Sigmoid colon (tissue), 7 donors: Measurements from ENCODE around the gene NFIA. TPM values are rescaled to one million over a fixed set of nuclear protein-coding genes. Genes with fewer than 3 reads are reported as not detected.

Source experiments
- DNase-seq: peaks from one replicate; pipeline ENCODE4 v3.0.0-alpha.2; 2019
- H3K27ac ChIP-seq, 4 donors: fragments of 200-600 bp; sonication (generic); one replicate each; pipeline ENCODE4 v1.5.1; 2016 to 2019; ENCODE audit warnings: mild to moderate bottlenecking in 1 of 4
- H3K27me3 ChIP-seq, 3 donors: fragments of 200-600 bp; sonication (generic); one replicate each; pipeline ENCODE4 v1.5.1; 2019; ENCODE audit warnings: mild to moderate bottlenecking in 1 of 3
- H3K36me3 ChIP-seq, 4 donors: fragments of 200-600 bp; sonication (generic); one replicate each; pipeline ENCODE4 v1.5.1; 2016 to 2019
- H3K4me1 ChIP-seq, 4 donors: fragments of 200-600 bp; sonication (generic); one replicate each; pipeline ENCODE4 v1.5.1; 2017 to 2019
- H3K4me3 ChIP-seq, 4 donors: fragments of 200-600 bp; sonication (generic); one replicate each; pipeline ENCODE4 v1.5.1; 2017 to 2019; ENCODE audit warnings: mild to moderate bottlenecking in 2 of 4, moderate library complexity in 1 of 4
- H3K9me3 ChIP-seq, 4 donors: fragments of 200-600 bp in 3 of 4; sonication (generic) in 3 of 4; one replicate each; pipeline versions ENCODE4 v1.5.1 to v1.6.1; 2013 to 2019
- EP300 ChIP-seq, 4 donors: sonication (generic); formaldehyde crosslinking; IDR thresholded peaks; one replicate each; pipeline ENCODE4 v1.6.1; 2017; ENCODE audit warnings: antibody characterized with exemption in 4 of 4
- POLR2A ChIP-seq, 2 donors: fragments of 450-650 bp; IDR thresholded peaks; one replicate each; pipeline ENCODE4 v1.6.1; 2016; ENCODE audit warnings: antibody characterized with exemption in 2 of 2, mild to moderate bottlenecking in 2 of 2, moderate library complexity in 2 of 2
- POLR2AphosphoS5 ChIP-seq, 4 donors: sonication (generic); formaldehyde crosslinking; IDR thresholded peaks; one replicate each; pipeline ENCODE4 v1.6.1; 2017; ENCODE audit warnings: antibody characterized with exemption in 4 of 4
- WGBS, 2 donors: extraction: QIAGEN DNeasy Blood & Tissue Kit; methylation state at CpG; one replicate each; pipeline ENCODE4 v1.1.7; 2013; 5-methylcytosine and 5-hydroxymethylcytosine counted together
- intact Hi-C: fragments of 100-400 bp; cut with DNase I; formaldehyde crosslinking; loops from one replicate; pipeline ENCODE4 v1.15.1; 2023
- polyA plus RNA-seq, 3 donors: library from polyadenylated mRNA; stranded (reverse); fragments of 200-250 nt; gene quantifications; one replicate each; pipeline ENCODE4 v1.2.3, GENCODE V29; 2013
- total RNA-seq, 4 donors: library from RNA; depleted of rRNA; stranded (reverse); fragments of >200 nt; gene quantifications; one replicate each; pipeline ENCODE4 v1.1.0, GENCODE V29; 2016
- TF ChIP-seq, protein P1 (sequence below), 4 experiments: fragments of 450-650 bp in 3 of 4; fragments of 200-600 bp in 1 of 4; IDR thresholded peaks; one replicate each; pipeline ENCODE4 v1.5.1; 2016 to 2019; ENCODE audit warnings: antibody characterized with exemption in 4 of 4, mild to moderate bottlenecking in 3 of 4, moderate library complexity in 2 of 4
- donor health status: healthy with polysubstance abuse.
- donor health status: Bipolar disorder and iron deficiency.
- donor health status: healthy.

Gene NFIA
- total and polyA plus RNA-seq, 7 donors, result 2.3 to 154 (median 79.7) TPM

DNA sequence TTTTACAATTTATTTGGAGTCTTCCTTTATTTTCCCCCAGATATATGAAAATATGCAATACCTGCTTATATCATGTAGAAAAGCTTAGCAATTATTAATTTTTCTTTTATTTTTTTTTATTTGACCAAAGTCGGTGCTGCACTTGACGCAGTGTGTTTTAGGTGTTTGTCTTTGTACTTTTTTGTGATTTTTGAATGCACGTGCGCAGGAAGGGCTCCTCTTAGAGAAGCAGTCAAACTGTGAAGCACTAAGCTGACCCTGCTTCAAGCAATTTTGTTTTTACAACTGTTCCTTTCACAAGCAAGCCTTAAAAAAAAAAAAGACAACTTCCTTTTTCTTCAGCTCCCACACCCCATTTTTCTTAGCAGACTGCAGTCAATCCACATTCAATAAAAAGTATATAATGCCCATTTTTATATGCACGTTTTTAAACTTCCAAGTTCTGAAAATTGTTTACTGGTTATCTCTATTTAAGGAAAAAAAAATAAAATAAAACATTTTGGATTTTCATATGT lies 375.2 kb downstream of the NFIA start:
- intact Hi-C loops, result loop anchor here (10.0 kb wide), 1 partner anchor 273 kb away; no protein-coding TSS in a partner anchor
- TF ChIP-seq, protein P1, sequence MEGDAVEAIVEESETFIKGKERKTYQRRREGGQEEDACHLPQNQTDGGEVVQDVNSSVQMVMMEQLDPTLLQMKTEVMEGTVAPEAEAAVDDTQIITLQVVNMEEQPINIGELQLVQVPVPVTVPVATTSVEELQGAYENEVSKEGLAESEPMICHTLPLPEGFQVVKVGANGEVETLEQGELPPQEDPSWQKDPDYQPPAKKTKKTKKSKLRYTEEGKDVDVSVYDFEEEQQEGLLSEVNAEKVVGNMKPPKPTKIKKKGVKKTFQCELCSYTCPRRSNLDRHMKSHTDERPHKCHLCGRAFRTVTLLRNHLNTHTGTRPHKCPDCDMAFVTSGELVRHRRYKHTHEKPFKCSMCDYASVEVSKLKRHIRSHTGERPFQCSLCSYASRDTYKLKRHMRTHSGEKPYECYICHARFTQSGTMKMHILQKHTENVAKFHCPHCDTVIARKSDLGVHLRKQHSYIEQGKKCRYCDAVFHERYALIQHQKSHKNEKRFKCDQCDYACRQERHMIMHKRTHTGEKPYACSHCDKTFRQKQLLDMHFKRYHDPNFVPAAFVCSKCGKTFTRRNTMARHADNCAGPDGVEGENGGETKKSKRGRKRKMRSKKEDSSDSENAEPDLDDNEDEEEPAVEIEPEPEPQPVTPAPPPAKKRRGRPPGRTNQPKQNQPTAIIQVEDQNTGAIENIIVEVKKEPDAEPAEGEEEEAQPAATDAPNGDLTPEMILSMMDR (IDR thresholded peaks at IDR 0.05), result no peak
- TF ChIP-seq POLR2A (IDR thresholded peaks at IDR 0.05), result no peak
- no peak for TF ChIP-seq POLR2AphosphoS5 (IDR thresholded peaks at IDR 0.05)
- no peak for TF ChIP-seq EP300 (IDR thresholded peaks at IDR 0.05)
- Histone ChIP-seq H3K4me3 (no peak overlapping the region), H3K27me3 (no peaks in the 10 kb centered on the region), H3K36me3 (peaks cover 0 to 26% (median 2%) of the 10 kb centered on the region in 4 donors), H3K4me1 (peaks cover 0 to 20% (median 16%) of the 10 kb centered on the region in 4 donors), H3K9me3 (no peaks in the 10 kb centered on the region), H3K27ac (no peak overlapping the region)
- no peak for DNase-seq
- WGBS, 2 donors, result 66 to 70% methylated on average over 5 of the region's 5 CpGs

- Histone ChIP-seq H3K4me1 (peaks cover 0 to 4% (median 1%) of the 10 kb centered on the region in 4 donors), H3K36me3 (peaks cover 0 to 31% (median 2%) of the 10 kb centered on the region in 4 donors), H3K4me3 (no peak overlapping the region), H3K9me3 (no peaks in the 10 kb centered on the region), H3K27ac (no peak overlapping the region), H3K27me3 (no peaks in the 10 kb centered on the region)
- no peak for TF ChIP-seq EP300 (IDR thresholded peaks at IDR 0.05)
- TF ChIP-seq, protein P1 (IDR thresholded peaks at IDR 0.05), result no peak
- no peak for TF ChIP-seq POLR2A (IDR thresholded peaks at IDR 0.05)
- no peak for TF ChIP-seq POLR2AphosphoS5 (IDR thresholded peaks at IDR 0.05)
- 85 to 95% methylated on average over 12 of the region's 12 CpGs for WGBS, 2 donors
- DNase-seq, result no peak
- intact Hi-C loops, result loop anchor here (10.0 kb wide), 1 partner anchor 275 kb away; no protein-coding TSS in a partner anchor
Observed at GRCh38 chr1:61459345-61459744, 377.0 kb downstream of the NFIA start.

DNA sequence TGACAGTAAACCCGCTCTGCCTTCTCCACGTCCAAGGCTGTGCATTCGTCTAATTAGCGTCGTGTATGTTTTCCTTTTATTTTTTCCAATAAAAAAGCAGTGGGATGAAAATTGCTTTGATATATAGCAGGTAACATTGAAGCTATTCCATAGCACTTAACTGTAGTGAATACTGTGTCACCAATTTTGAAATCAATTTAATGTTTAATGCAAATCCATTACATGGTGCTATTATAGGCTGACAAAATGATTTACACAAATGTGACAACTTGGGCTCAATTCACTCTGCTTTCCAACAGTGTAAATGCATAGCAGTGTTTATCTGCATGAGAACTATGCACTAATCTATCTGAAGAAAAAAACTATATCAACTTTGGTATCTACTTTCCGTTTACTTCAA lies 377.8 kb downstream of the NFIA start:
- no peak for TF ChIP-seq EP300 (IDR thresholded peaks at IDR 0.05)
- Histone ChIP-seq H3K9me3 (no peaks in the 10 kb centered on the region), H3K4me3 (no peak overlapping the region), H3K27ac (no peak overlapping the region), H3K27me3 (no peaks in the 10 kb centered on the region), H3K36me3 (peaks cover 0 to 30% (median 2%) of the 10 kb centered on the region in 4 donors), H3K4me1 (no peaks in the 10 kb centered on the region)
- intact Hi-C loops, result no loop called here
- no peak for DNase-seq
- WGBS, 2 donors, result 91 to 93% methylated on average over 6 of the region's 6 CpGs

- no peaks in the 10 kb centered on the region for H3K27me3 ChIP-seq
- H3K4me3 ChIP-seq, result no peak overlapping the region
- H3K36me3 ChIP-seq, result peaks cover 0 to 19% (median 0%) of the 10 kb centered on the region in 4 donors
- no peaks in the 10 kb centered on the region for H3K9me3 ChIP-seq
- no peaks in the 10 kb centered on the region for H3K4me1 ChIP-seq
- DNase-seq, result no peak
- no peak overlapping the region for H3K27ac ChIP-seq
- intact Hi-C loops, result no loop called here
- TF ChIP-seq POLR2AphosphoS5 (IDR thresholded peaks at IDR 0.05) (no peak), EP300 (IDR thresholded peaks at IDR 0.05) (no peak), POLR2A (IDR thresholded peaks at IDR 0.05) (no peak)
- TF ChIP-seq, protein P1 (IDR thresholded peaks at IDR 0.05), result no peak
- 87% methylated on average over 14 of the region's 14 CpGs for WGBS, 2 donors
Observed at GRCh38 chr1:61461406-61462384, 379.3 kb downstream of the NFIA start.

DNA sequence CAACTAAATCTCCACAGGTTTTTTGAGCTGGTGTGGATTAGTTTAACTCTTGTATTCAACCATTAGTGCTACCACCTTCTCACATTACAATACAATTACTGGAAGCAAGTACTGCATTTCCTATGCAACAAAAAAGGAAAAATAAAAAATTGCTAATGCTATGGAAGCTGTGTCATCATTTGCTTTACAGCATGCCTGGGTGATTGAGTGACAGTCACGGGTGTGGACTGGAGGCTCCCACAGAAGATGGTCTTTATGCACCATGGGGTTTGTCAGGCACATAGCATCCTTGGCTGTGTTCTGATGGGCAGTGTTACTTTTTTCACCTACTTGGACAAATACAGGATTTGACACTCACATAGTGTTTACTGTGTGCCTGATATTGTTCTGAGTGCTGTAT lies 380.3 kb downstream of the NFIA start:
- intact Hi-C loops, result no loop called here
- Histone ChIP-seq H3K36me3 (peaks cover 0 to 19% (median 0%) of the 10 kb centered on the region in 4 donors), H3K27ac (no peak overlapping the region), H3K4me3 (no peak overlapping the region), H3K4me1 (no peaks in the 10 kb centered on the region), H3K9me3 (no peaks in the 10 kb centered on the region), H3K27me3 (no peaks in the 10 kb centered on the region)
- TF ChIP-seq POLR2AphosphoS5 (IDR thresholded peaks at IDR 0.05) (no peak), POLR2A (IDR thresholded peaks at IDR 0.05) (no peak), EP300 (IDR thresholded peaks at IDR 0.05) (no peak)
- TF ChIP-seq, protein P1 (IDR thresholded peaks at IDR 0.05), result no peak
- 88 to 94% methylated on average over 1 of the region's 1 CpG for WGBS, 2 donors
- DNase-seq, result no peak
